CD14-positive monocyte (primary cell): ENCODE measurements around the gene INTS14. TPM values are rescaled to one million over a fixed set of nuclear protein-coding genes. Genes with fewer than 3 reads are reported as not detected.
A peak's percentile ranks its signal among the peaks of the same experiment; 100 is the strongest.

ENCODE experiments used
- DNase-seq, 3 donors: peaks; one replicate each; pipeline ENCODE4 v3.0.0-alpha.2; 2011 to 2022
- H2AFZ ChIP-seq: 2 replicates; pipeline ENCODE4 v1.6.0; 2012; ENCODE audit warnings: mild to moderate bottlenecking, low read depth, low read length, inconsistent platforms; ENCODE audit not compliant: insufficient read depth, poor library complexity, severe bottlenecking
- H3K27ac ChIP-seq, 2 donors: 1 replicate in 1 of 2; 2 replicates in 1 of 2; pipeline ENCODE4 v1.5.1; 2012 to 2013; ENCODE audit warnings: low read length in 2 of 2, control low read depth in 1 of 2, inconsistent platforms in 1 of 2, low read depth in 1 of 2, mild to moderate bottlenecking in 1 of 2
- H3K27me3 ChIP-seq, 2 donors: one replicate each; pipeline versions ENCODE4 v1.6.0 to v1.6.1; 2011 to 2013; ENCODE audit warnings: low read length in 2 of 2; ENCODE audit not compliant: control insufficient read depth in 2 of 2, insufficient read depth in 2 of 2
- H3K36me3 ChIP-seq, 2 donors: replicated peaks in 1 of 2; 1 replicate in 1 of 2; 2 replicates in 1 of 2; pipeline versions ENCODE4 v1.5.1 to v1.6.1; 2012 to 2013; ENCODE audit warnings: low read length in 2 of 2, control low read depth in 1 of 2, inconsistent platforms in 1 of 2, mild to moderate bottlenecking in 1 of 2; ENCODE audit not compliant: insufficient read depth in 2 of 2, control insufficient read depth in 1 of 2
- H3K4me1 ChIP-seq, 2 donors: 1 replicate in 1 of 2; 2 replicates in 1 of 2; pipeline versions ENCODE4 v1.5.1 to v1.6.1; 2012 to 2013; ENCODE audit warnings: low read length in 2 of 2, control low read depth in 1 of 2, inconsistent platforms in 1 of 2, mild to moderate bottlenecking in 1 of 2, moderate library complexity in 1 of 2; ENCODE audit not compliant: insufficient read depth in 2 of 2, control insufficient read depth in 1 of 2
- H3K4me2 ChIP-seq: replicated peaks from 2 replicates; pipeline ENCODE3; 2012; ENCODE audit warnings: low read length, moderate library complexity, mild to moderate bottlenecking; ENCODE audit not compliant: poor library complexity, severe bottlenecking; ENCODE audit errors: extremely low read depth
- H3K4me3 ChIP-seq, 3 experiments: fragments of 200-600 bp in 1 of 3; sonication (generic) in 1 of 3; replicated peaks in 1 of 3; 1 replicate in 2 of 3; 2 replicates in 1 of 3; pipeline ENCODE4 v1.5.1; 2011 to 2013; ENCODE audit warnings: low read length in 3 of 3, mild to moderate bottlenecking in 3 of 3, control low read depth in 2 of 3, low read depth in 2 of 3, inconsistent platforms in 1 of 3, moderate library complexity in 1 of 3
- H3K79me2 ChIP-seq: 2 replicates; pipeline ENCODE4 v1.6.0; 2012; ENCODE audit warnings: mild to moderate bottlenecking, control low read depth, inconsistent platforms, low read length, moderate library complexity; ENCODE audit not compliant: insufficient read depth
- H3K9ac ChIP-seq: 2 replicates; pipeline ENCODE4 v1.6.0; 2017; ENCODE audit warnings: low read length, mild to moderate bottlenecking; ENCODE audit not compliant: insufficient read depth, poor library complexity, severe bottlenecking
- H3K9me3 ChIP-seq, 2 donors: replicated peaks in 1 of 2; 1 replicate in 1 of 2; 2 replicates in 1 of 2; pipeline versions ENCODE4 v1.5.1 to v1.6.1; 2012 to 2013; ENCODE audit warnings: low read length in 2 of 2, control low read depth in 1 of 2; ENCODE audit not compliant: control insufficient read depth in 1 of 2, insufficient read depth in 1 of 2
- H4K20me1 ChIP-seq: 2 replicates; pipeline ENCODE4 v1.6.0; 2012; ENCODE audit warnings: mild to moderate bottlenecking, low read length, control low read depth, moderate library complexity; ENCODE audit not compliant: insufficient read depth
- H3K27ac Mint-ChIP-seq, 7 donors: one replicate each; pipeline ENCODE4 v1.8.0; 2020; ENCODE audit warnings: mild to moderate bottlenecking in 7 of 7, mixed read lengths in 7 of 7, moderate library complexity in 6 of 7, inconsistent platforms in 2 of 7
- H3K27me3 Mint-ChIP-seq, 3 donors: one replicate each; pipeline ENCODE4 v1.8.0; 2021 to 2022; ENCODE audit warnings: low read depth in 3 of 3, mild to moderate bottlenecking in 3 of 3, mixed read lengths in 3 of 3, moderate library complexity in 3 of 3, inconsistent platforms in 1 of 3
- H3K36me3 Mint-ChIP-seq, 2 donors: one replicate each; pipeline ENCODE4 v1.8.0; 2020; ENCODE audit warnings: mixed read lengths in 2 of 2, inconsistent platforms in 1 of 2, mild to moderate bottlenecking in 1 of 2
- H3K4me1 Mint-ChIP-seq: one replicate; pipeline ENCODE4 v1.8.0; 2020; ENCODE audit warnings: mild to moderate bottlenecking, mixed read lengths
- H3K4me3 Mint-ChIP-seq, 2 donors: one replicate each; pipeline ENCODE4 v1.8.0; 2020; ENCODE audit warnings: mild to moderate bottlenecking in 2 of 2, mixed read lengths in 2 of 2, moderate library complexity in 1 of 2
- H3K9me3 Mint-ChIP-seq, 7 donors: one replicate each; pipeline ENCODE4 v1.8.0; 2020 to 2022; ENCODE audit warnings: mixed read lengths in 7 of 7, mild to moderate bottlenecking in 6 of 7, moderate library complexity in 6 of 7, inconsistent platforms in 2 of 7
- CTCF ChIP-seq: fragments of 200-600 bp; IDR thresholded peaks from one replicate; pipeline ENCODE4 v1.8.0; 2022; ENCODE audit warnings: antibody characterized with exemption, mild to moderate bottlenecking
- WGBS: methylation state at CpG from one replicate; pipeline ENCODE4 v1.1.5; 2013; ENCODE audit warnings: missing lambda C conversion rate; ENCODE audit not compliant: insufficient coverage; 5-methylcytosine and 5-hydroxymethylcytosine counted together
- intact Hi-C, 2 donors: fragments of 100-400 bp; cut with micrococcal nuclease; formaldehyde crosslinking; loops; one replicate each; pipeline versions ENCODE4 v1.15.0 to v1.15.1; 2023
- polyA plus RNA-seq, 3 donors: library from polyadenylated mRNA; depleted of rRNA in 1 of 3; unstranded in 2 of 3; stranded (reverse) in 1 of 3; fragments of 300-500 nt in 2 of 3; fragments of >200 nt in 1 of 3; fragmentation: Illumina TruSeq in 2 of 3; gene quantifications; 1 replicate in 2 of 3; 2 replicates in 1 of 3; pipeline ENCODE4 v1.2.3, GENCODE V29; 2012 to 2021

INTS14 gene
- polyA plus RNA-seq, 3 donors = 10.1 to 20.3 (median 12.0) TPM

- H2AFZ ChIP-seq = peak overlapping the region; percentile 88
- H3K4me3 Mint-ChIP-seq = peak overlapping the region; percentile 97 to 99
- peak overlapping the region; percentile 82 for H3K4me2 ChIP-seq
- no peaks in the 10 kb centered on the region for H4K20me1 ChIP-seq
- no peaks in the 10 kb centered on the region for H3K9me3 ChIP-seq
- H3K4me3 ChIP-seq = peak overlapping the region; percentile 69 to 90 (median 74)
- intact Hi-C loops = no loop called here
- H3K27me3 ChIP-seq = no peaks in the 10 kb centered on the region
- peak overlapping the region; percentile 91 for H3K9ac ChIP-seq
- peaks cover 17 to 20% of the 10 kb centered on the region in 2 donors for H3K4me1 ChIP-seq
- peak overlapping the region in 1 of 2 donors; percentile 92 for H3K27ac ChIP-seq
- H3K36me3 ChIP-seq = peaks cover 0 to 5% of the 10 kb centered on the region in 2 donors
- H3K36me3 Mint-ChIP-seq = peaks cover 0 to 3% of the 10 kb centered on the region in 2 donors
- DNase-seq = no peak
- 20% methylated on average over 1 of the region's 5 CpGs for WGBS
- peaks cover 35% of the 10 kb centered on the region for H3K79me2 ChIP-seq
- no peaks in the 10 kb centered on the region for H3K9me3 Mint-ChIP-seq
- no peak for TF ChIP-seq CTCF
- H3K4me1 Mint-ChIP-seq = peaks cover 25% of the 10 kb centered on the region
- H3K27me3 Mint-ChIP-seq = peaks cover 0 to 1% (median 0%) of the 10 kb centered on the region in 3 donors
- peak overlapping the region in 6 of 7 donors; percentile 93 to 96 (median 94) for H3K27ac Mint-ChIP-seq
Measured at GRCh38 chr15:65611888-65612615, 1.1 kb upstream of the INTS14 start.

- H3K27me3 Mint-ChIP-seq = no peaks in the 10 kb centered on the region
- no peak overlapping the region for H3K27ac Mint-ChIP-seq
- H4K20me1 ChIP-seq = no peaks in the 10 kb centered on the region
- no peak for DNase-seq
- H2AFZ ChIP-seq = no peak overlapping the region
- H3K4me1 ChIP-seq = no peaks in the 10 kb centered on the region
- intact Hi-C loops = no loop called here
- H3K36me3 ChIP-seq = peaks cover 44 to 81% of the 10 kb centered on the region in 2 donors
- no peaks in the 10 kb centered on the region for H3K27me3 ChIP-seq
- no peak overlapping the region for H3K4me3 Mint-ChIP-seq
- no peak for TF ChIP-seq CTCF
- H3K4me2 ChIP-seq = no peak overlapping the region
- H3K36me3 Mint-ChIP-seq = peaks cover 35 to 57% of the 10 kb centered on the region in 2 donors
- WGBS = no CpG with 5 or more reads among the region's 1 CpG
- no peak overlapping the region for H3K9ac ChIP-seq
- no peak overlapping the region for H3K27ac ChIP-seq
- no peaks in the 10 kb centered on the region for H3K9me3 ChIP-seq
- H3K4me3 ChIP-seq = no peak overlapping the region
- no peaks in the 10 kb centered on the region for H3K4me1 Mint-ChIP-seq
- peaks cover 21% of the 10 kb centered on the region for H3K79me2 ChIP-seq
- no peaks in the 10 kb centered on the region for H3K9me3 Mint-ChIP-seq
Measured at GRCh38 chr15:65603559-65603958, 7.4 kb downstream of the INTS14 start.
